ENCODE data around the gene SLC25A10.
A peak's percentile ranks its signal among the peaks of the same experiment; 100 is the strongest.

SLC25A10 gene

DNA sequence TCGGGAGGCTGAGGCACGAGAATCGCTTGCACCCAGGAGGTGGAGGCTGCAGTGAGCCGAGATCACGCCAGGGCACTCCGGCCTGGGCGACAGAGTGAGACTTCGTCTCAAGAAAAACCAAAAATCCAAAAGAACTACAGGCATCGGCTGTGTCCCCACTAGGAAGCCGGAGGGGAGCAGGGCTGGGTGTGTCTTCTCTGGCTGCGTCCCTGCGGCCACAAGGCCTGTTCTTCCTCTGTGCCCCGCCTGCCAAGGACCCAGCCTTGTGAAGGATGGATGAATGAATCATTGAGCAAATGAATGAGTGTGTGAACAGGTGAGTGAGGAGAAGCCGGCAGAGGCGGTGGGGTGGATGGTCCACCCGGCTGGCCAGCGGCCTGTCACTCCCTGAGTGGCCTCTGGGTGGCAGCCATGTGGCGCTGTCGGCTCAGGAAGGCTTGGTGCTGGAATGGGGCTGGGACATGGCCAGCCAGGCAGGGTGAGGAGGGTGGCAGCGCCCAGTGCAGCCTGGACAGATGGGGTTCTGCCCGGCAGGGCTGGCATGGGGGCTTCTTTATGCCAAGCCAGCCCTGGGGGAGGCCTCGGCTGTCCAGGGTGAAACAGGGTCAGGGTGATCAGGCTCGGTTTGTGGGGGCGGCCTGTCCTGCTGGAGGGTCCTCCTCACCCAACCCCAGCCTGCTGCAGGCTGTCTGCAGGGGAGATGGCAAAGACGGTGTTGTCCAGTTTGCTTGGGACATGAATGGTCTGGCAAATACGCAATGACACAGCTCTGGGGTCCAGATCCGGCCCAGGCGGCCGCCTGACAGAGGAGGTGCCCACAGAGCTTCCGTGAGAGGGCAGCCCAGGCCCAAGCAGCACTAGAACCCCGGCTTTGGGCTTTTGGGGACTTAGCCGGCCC is 21.7 kb downstream of the SLC25A10 start:
- no peak overlapping the region for H3K4me3 ChIP-seq (ENCODE audit: low read depth in 1 of 2, low read length in 1 of 2)
- H3K9me3 ChIP-seq: no peaks in the 10 kb centered on the region
- no peak overlapping the region for H3K27ac ChIP-seq
- H3K4me1 ChIP-seq (ENCODE audit: control insufficient read depth in 1 of 2, insufficient read depth in 1 of 2, low read depth in 1 of 2, low read length in 1 of 2): peaks cover 16 to 26% of the 10 kb centered on the region in 2 experiments
- H3K36me3 ChIP-seq: no peaks in the 10 kb centered on the region
- TF ChIP-seq, protein P1, sequence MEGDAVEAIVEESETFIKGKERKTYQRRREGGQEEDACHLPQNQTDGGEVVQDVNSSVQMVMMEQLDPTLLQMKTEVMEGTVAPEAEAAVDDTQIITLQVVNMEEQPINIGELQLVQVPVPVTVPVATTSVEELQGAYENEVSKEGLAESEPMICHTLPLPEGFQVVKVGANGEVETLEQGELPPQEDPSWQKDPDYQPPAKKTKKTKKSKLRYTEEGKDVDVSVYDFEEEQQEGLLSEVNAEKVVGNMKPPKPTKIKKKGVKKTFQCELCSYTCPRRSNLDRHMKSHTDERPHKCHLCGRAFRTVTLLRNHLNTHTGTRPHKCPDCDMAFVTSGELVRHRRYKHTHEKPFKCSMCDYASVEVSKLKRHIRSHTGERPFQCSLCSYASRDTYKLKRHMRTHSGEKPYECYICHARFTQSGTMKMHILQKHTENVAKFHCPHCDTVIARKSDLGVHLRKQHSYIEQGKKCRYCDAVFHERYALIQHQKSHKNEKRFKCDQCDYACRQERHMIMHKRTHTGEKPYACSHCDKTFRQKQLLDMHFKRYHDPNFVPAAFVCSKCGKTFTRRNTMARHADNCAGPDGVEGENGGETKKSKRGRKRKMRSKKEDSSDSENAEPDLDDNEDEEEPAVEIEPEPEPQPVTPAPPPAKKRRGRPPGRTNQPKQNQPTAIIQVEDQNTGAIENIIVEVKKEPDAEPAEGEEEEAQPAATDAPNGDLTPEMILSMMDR (IDR thresholded peaks at IDR 0.05): peak; percentile 96
- H3K27me3 ChIP-seq: peaks cover 24% of the 10 kb centered on the region

DNA sequence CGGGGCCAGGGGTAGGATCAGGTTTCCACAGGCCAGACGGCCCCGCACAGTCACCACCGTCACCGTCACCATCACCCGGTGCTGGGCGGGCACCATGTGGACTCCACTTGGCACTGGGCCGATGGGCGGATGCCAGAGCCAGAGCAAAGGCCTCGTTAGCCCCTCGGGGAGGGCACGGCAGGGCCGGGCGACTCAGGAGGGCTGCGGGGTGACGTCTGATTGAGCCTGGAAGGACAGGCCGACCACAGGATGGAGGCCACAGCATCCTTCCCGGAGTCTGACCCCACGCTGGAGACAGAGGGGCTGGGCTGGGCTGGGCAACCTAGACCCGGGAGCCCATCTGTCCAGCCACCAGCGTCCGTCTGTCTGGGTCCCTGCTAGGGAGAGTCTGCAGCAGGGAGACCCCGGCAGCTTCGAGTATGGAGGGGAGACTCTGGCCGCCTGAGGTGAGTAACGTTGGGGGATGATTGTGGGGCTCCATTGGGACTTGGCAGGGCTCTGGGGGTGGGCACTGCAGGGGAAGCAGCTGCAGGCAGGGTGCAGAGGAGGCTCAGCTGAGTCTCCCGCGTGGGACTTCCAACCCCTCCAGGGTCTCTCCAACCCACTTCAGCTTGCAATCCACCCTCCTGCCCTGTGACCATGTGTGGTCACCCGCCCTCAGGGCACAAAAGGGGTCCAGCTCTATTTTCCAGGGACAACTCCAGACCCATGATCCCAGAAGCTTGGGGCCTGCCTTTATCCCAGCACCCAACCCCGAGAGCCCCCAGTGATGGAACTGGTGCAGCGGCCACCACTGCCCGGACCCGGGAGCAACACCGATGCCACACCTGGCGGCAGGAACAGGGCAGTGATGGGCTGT is 22.6 kb downstream of the SLC25A10 start:
- Histone ChIP-seq H3K27me3 (peaks cover 24% of the 10 kb centered on the region), H3K4me1 (ENCODE audit: control insufficient read depth in 1 of 2, insufficient read depth in 1 of 2, low read depth in 1 of 2, low read length in 1 of 2) (peaks cover 16 to 26% of the 10 kb centered on the region in 2 experiments), H3K4me3 (ENCODE audit: low read depth in 1 of 2, low read length in 1 of 2) (peak overlapping the region in 1 of 2 experiments; percentile 65), H3K36me3 (no peaks in the 10 kb centered on the region), H3K27ac (peak overlapping the region; percentile 74), H3K9me3 (no peaks in the 10 kb centered on the region)
- TF ChIP-seq, protein P1 (IDR thresholded peaks at IDR 0.05): no peak

DNA sequence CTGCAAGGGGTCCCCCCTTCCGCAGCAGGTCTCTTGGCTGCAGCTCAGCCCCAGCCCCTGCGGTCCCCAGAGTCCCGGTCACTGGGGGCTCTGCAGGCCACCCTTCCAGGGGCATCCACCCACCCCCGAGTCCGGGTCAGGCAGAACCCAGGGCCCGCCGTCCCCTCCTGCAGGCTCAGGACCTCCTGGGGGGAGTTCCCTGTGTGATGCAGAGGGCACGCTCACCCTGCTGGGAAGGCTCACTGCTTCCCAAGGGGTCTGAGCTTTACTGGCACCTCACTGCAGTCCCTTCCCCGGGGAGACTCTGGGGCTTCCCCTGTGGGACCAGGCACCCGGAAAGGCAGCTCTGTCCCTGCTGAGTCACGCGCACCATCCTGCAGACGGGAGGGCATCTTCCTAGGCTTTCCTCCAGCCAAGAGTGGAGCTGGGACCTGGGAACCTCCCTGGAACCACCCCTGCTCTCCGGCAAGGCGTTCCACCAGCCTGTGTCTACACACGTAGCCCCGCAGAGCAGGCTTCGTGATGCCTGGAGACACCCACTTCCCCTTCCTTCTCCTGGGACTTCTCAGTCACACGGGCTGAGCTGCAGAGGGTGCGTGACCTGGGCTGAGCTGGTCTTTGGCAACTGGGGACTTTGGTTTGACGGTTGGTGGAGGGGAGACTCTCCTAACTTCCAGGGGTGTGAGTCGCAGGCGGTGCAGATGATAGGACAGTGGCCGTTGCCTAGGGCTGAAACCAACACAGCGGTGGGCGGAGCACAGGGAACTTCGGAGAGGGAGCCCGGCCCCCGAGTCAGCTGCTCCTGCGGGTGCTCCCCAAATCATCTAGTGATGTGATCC is 23.4 kb downstream of the SLC25A10 start:
- Histone ChIP-seq H3K9me3 (no peaks in the 10 kb centered on the region), H3K4me1 (ENCODE audit: control insufficient read depth in 1 of 2, insufficient read depth in 1 of 2, low read depth in 1 of 2, low read length in 1 of 2) (peaks cover 16 to 28% of the 10 kb centered on the region in 2 experiments), H3K27ac (peak overlapping the region; percentile 74), H3K27me3 (peaks cover 26% of the 10 kb centered on the region), H3K4me3 (ENCODE audit: low read depth in 1 of 2, low read length in 1 of 2) (peak overlapping the region; percentile 61 to 65), H3K36me3 (no peaks in the 10 kb centered on the region)
- TF ChIP-seq, protein P1 (IDR thresholded peaks at IDR 0.05): no peak

DNA sequence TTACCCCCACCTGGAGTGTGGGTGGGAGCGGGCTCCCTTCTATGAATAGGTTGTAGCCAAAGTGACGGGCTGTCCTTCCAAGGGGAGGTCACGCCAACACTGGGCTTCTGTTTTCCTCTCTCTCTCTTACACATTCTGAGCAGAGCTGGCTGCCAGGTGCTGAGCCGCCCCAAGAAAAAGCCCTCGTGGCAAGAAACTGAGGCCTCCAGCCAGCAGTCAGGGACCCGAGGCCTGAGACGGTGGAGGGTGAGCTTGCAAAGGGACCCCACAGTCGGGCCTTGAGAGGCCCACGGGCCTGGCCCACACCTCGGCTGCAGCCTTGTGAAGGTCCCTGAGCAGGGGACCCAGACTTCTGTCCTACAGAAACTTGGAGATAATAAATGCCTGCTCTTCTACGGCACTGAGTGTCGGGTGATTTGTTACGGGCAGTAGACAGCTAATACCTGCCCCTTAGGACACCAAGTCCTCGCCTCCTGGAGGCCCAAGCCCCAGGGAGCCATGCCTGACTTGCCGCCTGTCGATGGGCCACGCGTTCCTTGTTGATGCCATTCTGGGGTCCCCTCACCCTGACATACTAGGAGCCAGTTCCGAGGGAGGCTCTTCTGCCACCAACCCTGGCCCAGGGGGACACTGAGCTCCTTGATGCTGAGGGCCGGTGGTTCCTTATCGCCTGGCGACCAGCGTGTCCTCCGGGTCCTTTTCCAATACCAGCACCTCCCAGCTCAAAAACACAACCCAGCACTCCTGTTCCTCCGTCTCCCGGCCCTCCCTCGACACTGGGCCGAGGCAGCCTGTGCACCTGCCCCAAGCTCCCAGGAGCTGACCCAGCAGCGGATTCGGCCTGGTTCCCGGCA is 26.1 kb downstream of the SLC25A10 start:
- Histone ChIP-seq H3K27ac (no peak overlapping the region), H3K36me3 (no peaks in the 10 kb centered on the region), H3K27me3 (peaks cover 26% of the 10 kb centered on the region), H3K4me3 (ENCODE audit: low read depth in 1 of 2, low read length in 1 of 2) (no peak overlapping the region), H3K4me1 (ENCODE audit: control insufficient read depth in 1 of 2, insufficient read depth in 1 of 2, low read depth in 1 of 2, low read length in 1 of 2) (peaks cover 23 to 37% of the 10 kb centered on the region in 2 experiments), H3K9me3 (no peaks in the 10 kb centered on the region)
- TF ChIP-seq, protein P1 (IDR thresholded peaks at IDR 0.05): no peak
